Measurements from ENCODE around the gene USH1G.
"Not testable (repeated sequence)": the region's sequence is repeated elsewhere in the genome, so short reads cannot be mapped to it uniquely, and the experiment has no call there.

USH1G gene

DNA sequence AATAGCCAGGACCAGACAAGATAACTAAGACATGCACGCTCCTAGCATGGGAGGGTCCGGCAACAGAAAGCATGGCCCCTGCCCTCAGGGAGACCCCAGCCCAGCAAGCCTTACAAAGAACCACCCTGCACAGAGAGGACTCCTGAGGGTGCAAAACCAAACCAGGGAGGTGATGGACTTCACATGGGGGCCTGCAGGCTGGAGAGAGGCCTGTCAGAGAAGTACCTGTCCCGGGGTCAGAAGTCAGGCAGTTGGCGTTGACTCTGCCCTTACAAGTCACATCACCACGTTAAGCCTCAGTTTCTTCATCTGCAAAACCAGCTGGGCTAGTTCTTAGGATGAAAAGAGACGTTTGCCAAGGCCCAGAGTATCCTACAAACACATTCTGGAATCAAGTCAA, 5.7 kb upstream of the USH1G start:
- FAIRE-seq, result no peak

- FAIRE-seq, result no peak
These were observed 2.2 kb upstream of the USH1G start for GRCh38 chr17:74925242-74925641.

DNA sequence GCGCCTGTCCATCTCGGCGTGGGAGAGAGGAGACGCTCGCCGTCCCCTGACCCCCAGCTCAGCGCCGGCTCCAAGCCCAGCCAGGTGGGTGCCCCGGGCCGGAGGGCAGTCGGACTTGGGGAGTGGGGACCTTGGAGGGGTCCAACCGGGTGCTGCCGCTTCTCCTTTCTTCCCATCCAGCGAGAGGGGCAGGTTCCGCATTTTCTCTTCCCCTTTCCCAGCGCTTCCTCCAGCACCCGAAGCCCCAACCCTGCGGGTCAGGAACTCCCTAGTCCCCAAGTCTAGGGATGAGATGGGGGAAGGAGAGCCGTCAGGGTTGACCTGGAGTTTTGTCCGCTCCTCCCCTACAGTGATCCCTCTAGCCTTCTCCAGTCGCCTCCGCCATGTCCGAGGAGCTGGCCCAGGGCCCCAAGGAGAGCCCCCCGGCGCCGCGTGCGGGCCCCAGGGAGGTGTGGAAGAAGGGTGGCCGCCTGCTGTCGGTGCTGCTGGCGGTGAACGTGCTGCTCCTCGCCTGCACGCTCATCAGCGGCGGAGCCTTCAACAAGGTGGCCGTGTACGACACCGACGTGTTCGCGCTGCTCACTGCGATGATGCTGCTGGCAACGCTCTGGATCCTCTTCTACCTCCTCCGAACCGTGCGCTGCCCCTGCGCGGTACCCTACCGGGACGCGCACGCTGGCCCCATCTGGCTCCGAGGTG, 1.3 kb upstream of the USH1G start, which contains the start of gene OTOP2:
Gene OTOP2 (plus strand): TSS at position 24 of the 699 bp plus-strand sequence. CDS start 360 bp downstream, at position 384.
- no peak for FAIRE-seq

DNA sequence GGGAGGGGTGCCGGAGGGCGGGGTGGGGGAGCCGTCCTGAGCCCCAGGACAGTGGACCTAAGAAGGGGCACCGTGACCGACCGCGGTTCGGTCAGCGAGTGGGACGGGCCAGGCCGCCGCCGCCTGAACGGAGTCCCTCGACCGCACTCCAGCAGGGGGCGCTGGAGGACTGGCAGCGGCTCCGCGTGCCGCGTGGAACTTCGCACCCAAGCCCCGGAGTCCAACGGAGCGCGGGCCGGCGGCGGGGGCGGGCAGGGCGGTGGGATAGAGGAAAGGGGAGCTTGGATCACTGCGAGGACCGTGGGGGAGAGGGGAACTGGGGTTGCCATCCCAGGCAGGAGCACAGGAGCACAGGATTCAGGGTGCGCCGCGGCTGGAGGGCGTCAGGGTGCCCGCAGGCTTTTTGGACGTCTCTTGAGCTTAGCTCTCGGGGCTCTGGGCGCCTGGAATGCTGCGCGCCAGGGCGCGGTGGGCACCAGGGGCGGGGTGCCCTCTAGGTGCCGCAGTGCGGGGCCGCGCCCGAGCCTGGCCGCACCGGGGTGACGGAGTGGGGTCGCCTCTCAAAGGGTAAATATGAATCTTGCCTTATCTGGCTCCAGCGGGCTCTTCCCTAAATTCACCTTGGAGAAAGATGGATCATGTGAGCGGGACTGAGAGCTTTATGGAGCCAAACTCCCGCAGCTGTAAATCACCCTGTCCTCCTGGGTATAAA, 639 bp upstream of the USH1G start:
- FAIRE-seq, result no peak

DNA sequence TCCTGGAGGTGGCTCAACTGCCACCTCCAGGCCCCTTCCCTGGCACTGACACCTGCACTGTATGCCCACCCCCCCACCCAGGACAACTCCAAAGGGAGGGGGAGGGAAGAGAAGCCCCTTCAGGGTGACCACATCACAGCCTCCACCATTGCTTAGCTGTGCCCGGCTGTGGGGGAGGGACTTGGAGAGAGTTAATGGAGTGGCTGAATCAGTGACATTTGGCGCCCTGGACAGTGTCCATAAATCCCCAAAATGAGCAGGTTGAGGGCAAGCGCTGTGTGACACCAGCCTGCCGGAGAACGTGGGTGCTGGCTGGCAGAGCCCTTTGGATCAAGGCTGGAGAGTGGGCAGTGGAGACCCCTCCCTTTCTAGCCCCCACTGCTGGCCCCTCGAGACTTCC, 883 bp downstream of the USH1G start:
- FAIRE-seq, result no peak

GRCh38 chr17:74921769-74922168, 1.3 kb downstream of the USH1G start:
- no peak for FAIRE-seq

- no peak for FAIRE-seq
These were observed 1.9 kb downstream of the USH1G start for GRCh38 chr17:74921026-74921681.

- FAIRE-seq, result no peak
These were observed 2.4 kb downstream of the USH1G start for GRCh38 chr17:74920642-74921025.

- no peak for FAIRE-seq
These were observed 2.8 kb downstream of the USH1G start for GRCh38 chr17:74920306-74920620.

- FAIRE-seq, result no peak
These were observed 3.4 kb downstream of the USH1G start for GRCh38 chr17:74919440-74920305.

- no peak for FAIRE-seq
These were observed 4.1 kb downstream of the USH1G start for GRCh38 chr17:74918906-74919305.

DNA sequence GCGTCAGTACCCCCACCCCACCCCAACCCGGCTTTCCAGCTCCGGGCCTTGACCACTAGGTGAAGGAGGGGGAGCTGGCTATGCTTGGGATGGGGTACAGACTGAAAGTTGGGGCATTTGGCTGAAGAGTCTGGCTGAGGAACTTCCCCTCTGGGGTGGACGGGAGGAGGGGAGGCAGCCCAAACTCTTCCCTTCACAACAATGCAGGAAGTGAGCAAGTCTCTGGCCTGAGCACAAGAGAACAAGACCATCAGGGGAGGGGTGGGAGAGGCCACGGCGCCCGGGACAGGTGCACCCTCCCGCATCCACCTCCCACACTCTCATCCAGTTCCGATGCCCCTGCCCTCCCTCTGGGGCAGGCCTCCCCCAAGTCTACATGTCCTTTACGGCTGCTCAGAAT, 5.6 kb downstream of the USH1G start:
- no peak for FAIRE-seq

- no peak for FAIRE-seq
These were observed 6.2 kb downstream of the USH1G start for GRCh38 chr17:74916851-74917199.

GRCh38 chr17:74916136-74916850, 6.8 kb downstream of the USH1G start:
- FAIRE-seq, result no peak

DNA sequence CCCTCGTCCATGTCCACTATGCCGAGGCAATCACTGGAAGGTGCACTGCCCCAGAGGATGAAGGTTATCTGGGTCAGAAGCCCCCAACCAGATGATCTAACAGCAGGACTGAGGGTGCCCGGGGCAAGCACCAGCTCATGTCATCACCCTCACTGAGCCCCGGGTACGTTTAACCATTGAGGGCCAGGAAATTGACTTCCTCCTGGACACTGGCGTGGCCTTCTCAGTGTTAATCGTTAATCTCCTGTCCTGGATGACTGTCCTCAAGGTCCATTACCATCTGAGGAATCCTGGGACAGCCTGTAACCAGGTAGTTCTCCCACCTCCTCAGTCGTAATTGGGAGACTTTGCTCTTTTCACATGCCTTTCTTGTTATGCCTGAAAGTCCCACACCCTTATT, 11.6 kb downstream of the USH1G start:
- not testable (repeated sequence) for FAIRE-seq

DNA sequence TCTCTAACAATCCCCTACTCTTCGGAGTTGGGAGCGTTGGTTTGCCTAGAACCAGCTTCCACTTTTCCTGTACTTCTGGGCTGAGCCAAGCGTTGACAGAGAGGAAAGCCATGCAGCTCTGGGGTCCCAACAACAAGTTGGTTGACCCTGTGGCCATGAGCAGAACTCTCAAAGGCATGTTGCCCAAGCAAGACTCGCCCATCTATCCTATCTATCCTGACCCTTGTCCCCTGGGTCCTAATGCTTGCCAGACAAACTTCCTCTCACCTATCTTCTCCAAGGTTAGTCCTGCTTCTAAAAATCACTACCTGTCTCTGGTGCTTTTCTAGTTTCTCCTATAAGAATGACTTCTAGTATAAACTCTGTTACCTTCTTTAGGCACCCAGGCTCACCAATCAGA, 14.0 kb downstream of the USH1G start:
- not testable (repeated sequence) for FAIRE-seq

GRCh38 chr17:74907012-74907411, 16.0 kb downstream of the USH1G start:
- no peak for FAIRE-seq

GRCh38 chr17:74906214-74906793, 16.8 kb downstream of the USH1G start:
- not testable (repeated sequence) for FAIRE-seq

DNA sequence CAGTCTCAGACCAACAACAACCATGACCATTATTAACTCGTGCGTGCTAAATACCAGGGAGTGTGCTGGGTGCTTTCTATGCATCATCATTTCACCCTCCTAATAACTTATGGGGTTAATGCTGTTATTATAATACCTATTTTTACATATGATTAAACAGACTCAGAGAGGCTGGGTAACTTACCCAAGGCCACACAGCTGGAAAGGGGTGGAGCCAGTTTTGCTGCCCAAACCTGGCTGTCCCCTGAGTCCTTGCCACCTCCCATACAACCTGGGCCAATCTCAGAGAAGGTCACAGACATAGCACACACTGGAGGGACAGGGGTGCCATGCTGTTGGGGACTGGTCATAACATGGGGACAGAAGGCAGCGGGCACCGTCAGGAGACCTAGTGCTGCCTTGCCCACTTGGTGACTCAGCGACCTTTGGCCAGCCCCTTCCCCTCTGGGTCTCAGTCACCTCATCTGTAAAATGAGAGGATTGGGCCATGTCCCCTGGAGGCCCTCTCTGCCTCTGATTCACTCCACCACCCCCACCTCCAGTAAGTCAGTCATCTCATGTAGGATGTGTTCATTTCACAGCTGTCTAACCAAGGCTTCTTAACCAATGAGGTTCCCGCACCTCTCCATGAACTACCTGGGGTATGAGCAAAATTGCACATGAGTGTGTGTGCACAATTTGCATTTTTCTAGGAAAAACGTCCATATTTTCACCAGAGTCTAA, 18.2 kb downstream of the USH1G start:
- FAIRE-seq, result no peak

DNA sequence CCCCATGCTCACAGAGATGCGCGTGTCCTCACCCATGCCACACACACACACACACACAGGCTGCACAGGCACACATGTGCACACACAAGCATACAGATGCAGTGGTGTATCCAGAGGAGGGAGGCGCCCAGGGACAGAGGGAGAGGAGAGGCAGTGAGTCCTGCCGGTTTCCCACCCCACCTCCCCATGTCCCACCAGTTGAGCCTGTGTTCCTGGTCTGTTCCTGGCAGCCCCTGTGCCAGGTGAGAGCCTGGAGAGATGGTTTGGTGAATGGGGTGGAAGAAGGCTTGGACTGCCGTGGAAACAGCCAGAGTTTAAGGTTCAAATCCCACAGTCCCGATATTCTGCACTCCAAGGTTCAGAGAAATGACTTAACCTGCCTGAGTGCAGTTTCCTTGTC, 19.4 kb downstream of the USH1G start:
- no peak for FAIRE-seq

- FAIRE-seq, result no peak
These were observed 20.0 kb downstream of the USH1G start for GRCh38 chr17:74903034-74903433.

Measured in colon (tissue), 2 donors.